ENCODE data around the gene ZFYVE16.
"Not testable (repeated sequence)": the region's sequence is repeated elsewhere in the genome, so short reads cannot be mapped to it uniquely, and the experiment has no call there.

ZFYVE16 gene

DNA sequence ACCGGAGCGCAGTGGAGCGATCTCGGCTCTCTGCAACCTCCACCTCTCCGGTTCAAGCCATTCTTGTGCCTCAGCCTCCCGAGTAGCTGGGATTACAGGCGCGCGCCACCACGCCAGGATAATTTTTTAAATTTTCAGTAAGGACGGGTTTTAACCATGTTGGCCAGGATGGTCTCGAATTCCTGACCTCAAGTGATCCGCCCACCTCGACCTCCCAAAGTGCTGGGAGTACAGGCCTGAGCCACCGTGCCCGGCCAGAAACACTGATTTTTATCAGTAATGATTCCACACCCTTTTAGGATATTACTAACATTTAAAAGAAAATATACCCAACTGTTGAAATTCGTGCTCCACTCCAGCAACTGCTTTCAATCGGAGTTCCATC, 79.6 kb downstream of the ZFYVE16 start:
- peak overlapping the region; percentile 75 for H3K4me3 ChIP-seq (ENCODE audit: low read depth, low read length)
- TF ChIP-seq, protein P1, sequence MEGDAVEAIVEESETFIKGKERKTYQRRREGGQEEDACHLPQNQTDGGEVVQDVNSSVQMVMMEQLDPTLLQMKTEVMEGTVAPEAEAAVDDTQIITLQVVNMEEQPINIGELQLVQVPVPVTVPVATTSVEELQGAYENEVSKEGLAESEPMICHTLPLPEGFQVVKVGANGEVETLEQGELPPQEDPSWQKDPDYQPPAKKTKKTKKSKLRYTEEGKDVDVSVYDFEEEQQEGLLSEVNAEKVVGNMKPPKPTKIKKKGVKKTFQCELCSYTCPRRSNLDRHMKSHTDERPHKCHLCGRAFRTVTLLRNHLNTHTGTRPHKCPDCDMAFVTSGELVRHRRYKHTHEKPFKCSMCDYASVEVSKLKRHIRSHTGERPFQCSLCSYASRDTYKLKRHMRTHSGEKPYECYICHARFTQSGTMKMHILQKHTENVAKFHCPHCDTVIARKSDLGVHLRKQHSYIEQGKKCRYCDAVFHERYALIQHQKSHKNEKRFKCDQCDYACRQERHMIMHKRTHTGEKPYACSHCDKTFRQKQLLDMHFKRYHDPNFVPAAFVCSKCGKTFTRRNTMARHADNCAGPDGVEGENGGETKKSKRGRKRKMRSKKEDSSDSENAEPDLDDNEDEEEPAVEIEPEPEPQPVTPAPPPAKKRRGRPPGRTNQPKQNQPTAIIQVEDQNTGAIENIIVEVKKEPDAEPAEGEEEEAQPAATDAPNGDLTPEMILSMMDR (IDR thresholded peaks at IDR 0.05; ENCODE audit: control insufficient read depth, extremely low read depth, insufficient read depth): no peak
- no peak for DNase-seq (ENCODE audit: low read depth)

DNA sequence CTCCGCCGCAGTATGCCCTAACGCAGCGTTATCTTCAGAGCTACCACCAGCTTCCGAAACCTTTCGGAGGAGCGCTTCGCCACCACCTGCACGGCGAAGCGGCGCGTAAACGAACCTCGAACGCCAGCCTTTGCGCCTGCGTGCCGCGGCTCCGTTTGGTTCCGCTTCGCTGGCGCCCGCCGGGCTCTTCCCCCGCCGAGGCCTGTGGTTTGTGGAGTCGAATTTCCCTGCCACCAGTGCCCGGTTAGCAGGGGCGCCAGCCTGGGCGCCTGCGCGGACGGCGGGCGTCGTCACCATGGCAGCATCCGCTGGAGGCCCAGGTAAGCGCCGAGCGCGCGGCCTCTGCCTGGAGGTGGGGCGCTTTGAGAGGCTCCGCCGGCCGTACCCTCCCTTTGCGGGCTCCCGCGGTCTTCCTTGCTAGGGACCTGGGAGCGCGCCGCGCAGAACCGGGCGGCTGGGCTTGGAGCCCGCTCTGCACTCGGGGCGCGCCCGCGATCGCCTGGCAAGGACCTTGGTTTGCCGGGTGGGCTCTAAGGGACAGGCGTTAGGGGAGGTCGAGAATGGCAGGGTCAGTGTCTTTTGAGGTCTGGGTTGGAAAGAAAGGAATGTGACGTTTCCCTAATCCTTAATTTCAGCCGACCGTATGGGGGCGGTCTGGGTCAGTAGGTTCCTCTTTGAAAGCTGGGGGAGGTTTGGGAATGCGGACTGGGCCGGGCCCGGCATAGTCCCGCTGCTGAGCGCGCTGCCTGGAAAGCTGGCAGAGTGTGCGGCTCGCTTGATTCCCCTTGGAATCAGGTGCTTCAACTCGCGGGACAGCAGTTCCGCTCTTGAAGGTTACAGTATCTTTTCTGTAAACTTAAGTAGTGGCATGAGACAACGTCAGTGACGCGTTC, 80.2 kb downstream of the ZFYVE16 start, which contains the start of gene FAM151B:
Gene FAM151B (plus strand): TSS at position 272 of the 893 bp plus-strand sequence. CDS start 24 bp downstream, at position 296.
- peak; percentile 94 for DNase-seq (ENCODE audit: low read depth)
- TF ChIP-seq, protein P1 (IDR thresholded peaks at IDR 0.05; ENCODE audit: control insufficient read depth, extremely low read depth, insufficient read depth): peak; percentile 50
- peak within 1 kb of the TSS; percentile 75 for H3K4me3 ChIP-seq (ENCODE audit: low read depth, low read length)

GRCh38 chr5:80491296-80491695, 83.4 kb downstream of the ZFYVE16 start:
- no peak for DNase-seq (ENCODE audit: low read depth)
- no peak overlapping the region for H3K4me3 ChIP-seq (ENCODE audit: low read depth, low read length)
- TF ChIP-seq, protein P1 (IDR thresholded peaks at IDR 0.05; ENCODE audit: control insufficient read depth, extremely low read depth, insufficient read depth): no peak

DNA sequence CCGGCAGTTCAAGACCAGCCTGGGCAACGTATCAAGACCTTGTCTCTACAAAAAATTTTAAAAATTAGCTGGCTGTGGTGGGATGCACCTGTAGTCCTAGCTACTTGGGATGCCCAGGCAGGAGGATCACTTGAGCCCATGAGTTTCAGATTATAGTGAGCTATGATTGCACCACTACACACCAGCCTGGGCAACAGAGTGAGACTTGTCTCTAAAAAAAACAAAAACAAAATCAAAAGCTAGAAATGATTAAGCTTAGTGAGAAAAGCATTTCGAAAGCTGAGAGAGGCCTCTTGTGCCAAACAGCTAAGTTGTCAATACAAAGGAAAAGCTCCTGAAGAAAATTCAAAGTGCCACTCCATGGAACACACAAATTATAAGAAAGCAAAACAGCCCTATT, 84.9 kb downstream of the ZFYVE16 start:
- TF ChIP-seq, protein P1 (IDR thresholded peaks at IDR 0.05; ENCODE audit: control insufficient read depth, extremely low read depth, insufficient read depth): no peak
- no peak for DNase-seq (ENCODE audit: low read depth)
- H3K4me3 ChIP-seq (ENCODE audit: low read depth, low read length): no peak overlapping the region

DNA sequence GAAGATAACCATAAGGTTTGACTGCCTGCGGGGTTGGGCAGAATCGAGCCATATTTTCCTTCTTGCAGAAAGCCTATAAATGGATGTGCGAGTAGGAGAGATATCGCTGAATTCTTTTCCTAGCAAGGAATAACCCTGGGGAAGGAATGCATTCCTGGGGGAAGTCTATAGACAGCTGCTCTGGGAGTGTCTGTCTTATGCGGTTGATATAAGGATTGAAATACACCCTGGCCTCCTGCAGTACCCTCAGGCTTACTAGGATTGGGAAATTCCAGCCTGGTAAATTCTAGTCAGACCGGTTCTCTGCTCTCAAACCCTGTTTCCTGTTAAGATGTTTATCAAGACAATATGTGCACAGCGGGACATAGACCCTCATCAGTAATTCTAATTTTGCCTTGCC, 85.6 kb downstream of the ZFYVE16 start:
- peak; percentile 39 for DNase-seq (ENCODE audit: low read depth)
- not testable (repeated sequence) for H3K4me3 ChIP-seq (ENCODE audit: low read depth, low read length)

DNA sequence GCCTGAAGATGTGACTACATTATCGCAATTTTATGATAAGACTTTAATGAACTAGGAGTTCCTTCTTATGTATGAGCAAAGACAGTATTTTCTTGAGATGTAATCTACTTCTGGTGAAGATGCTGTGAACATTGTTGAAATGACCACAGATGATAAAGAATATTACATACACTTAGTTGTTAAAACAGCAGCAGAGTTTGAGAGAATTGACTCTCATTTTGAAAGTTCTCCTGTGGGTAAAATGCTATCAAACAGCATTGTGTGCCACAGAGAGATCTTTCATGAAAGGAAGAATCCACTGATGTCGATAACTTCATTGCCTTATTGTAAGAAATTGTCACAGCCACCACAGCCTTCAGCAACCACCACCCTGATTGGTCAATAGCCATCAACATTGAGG, 88.0 kb downstream of the ZFYVE16 start:
- DNase-seq (ENCODE audit: low read depth): no peak
- TF ChIP-seq, protein P1 (IDR thresholded peaks at IDR 0.05; ENCODE audit: control insufficient read depth, extremely low read depth, insufficient read depth): no peak
- H3K4me3 ChIP-seq (ENCODE audit: low read depth, low read length): no peak overlapping the region

DNA sequence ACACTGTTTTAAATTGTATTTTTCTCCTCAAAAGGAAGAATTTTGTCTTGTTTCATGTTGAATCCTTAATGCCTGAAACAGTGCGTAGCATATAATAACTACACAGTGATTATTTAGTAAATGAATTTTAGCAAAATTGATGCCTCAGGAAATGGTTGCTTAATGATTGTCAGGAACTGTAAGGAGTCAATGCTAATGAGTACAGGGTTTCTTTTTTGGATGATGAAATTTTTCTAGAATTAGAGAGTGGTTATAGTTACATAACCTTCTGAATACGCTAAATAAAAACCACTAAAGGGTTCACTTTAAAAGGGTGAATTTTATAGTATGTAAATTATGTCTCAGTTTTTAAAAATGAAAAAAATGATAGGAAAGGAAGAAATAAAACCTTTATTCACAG, 94.9 kb downstream of the ZFYVE16 start:
- H3K4me3 ChIP-seq (ENCODE audit: low read depth, low read length): no peak overlapping the region
- no peak for DNase-seq (ENCODE audit: low read depth)
- TF ChIP-seq, protein P1 (IDR thresholded peaks at IDR 0.05; ENCODE audit: control insufficient read depth, extremely low read depth, insufficient read depth): no peak
